Endothelial cell of umbilical vein (primary cell): ENCODE data around the gene ZNF101. TPM values are rescaled to one million over a fixed set of nuclear protein-coding genes. Genes with fewer than 3 reads are reported as not detected.

Source experiments
- BruUV-seq: library from RNA; stranded (reverse); fragments of 400-500 nt; replicated peaks from 2 replicates; lab custom pipeline; 2021; lab: Mats Ljungman, UMichigan
- CTCF ChIA-PET: fragments of 300-600, 350-600 bp; sonication (Branson Sonifier 250); formaldehyde crosslinking; loops from one replicate; lab custom pipeline; 2021; ENCODE audit warnings: antibody characterized with exemption, inconsistent platforms; lab: Charles Lee
- POLR2A ChIA-PET: fragments of 300-600, 350-600 bp; sonication (Branson Sonifier 250); formaldehyde crosslinking; loops from one replicate; lab custom pipeline; 2021; ENCODE audit warnings: antibody characterized with exemption, inconsistent platforms; lab: Charles Lee
- DNase-seq: peaks from one replicate; pipeline ENCODE4 v3.0.0-alpha.2; 2011; ENCODE audit warnings: low read depth, low spot score
- FAIRE-seq: peaks from 2 replicates; lab custom pipeline; 2011; peaks lifted over from hg19 to GRCh38; lab: Jason Lieb, UNC
- H2AFZ ChIP-seq: 2 replicates; pipeline ENCODE4 v1.6.0; 2012; ENCODE audit warnings: low read depth, low read length, control low read depth, inconsistent platforms
- H3K27ac ChIP-seq: 2 replicates; pipeline ENCODE4 v1.5.1; 2011; ENCODE audit warnings: low read depth, mild to moderate bottlenecking, control low read depth, low read length, moderate library complexity; ENCODE audit not compliant: insufficient read depth
- H3K27me3 ChIP-seq, 2 experiments: 2 replicates each; pipeline versions ENCODE4 v1.6.0 to v1.6.1; 2011; ENCODE audit warnings: low read length in 2 of 2, mixed read lengths in 1 of 2; ENCODE audit not compliant: control insufficient read depth in 2 of 2, insufficient read depth in 2 of 2
- H3K36me3 ChIP-seq, 2 experiments: 2 replicates in 1 of 2; 3 replicates in 1 of 2; pipeline ENCODE4 v1.5.1; 2011; ENCODE audit warnings: low read length in 2 of 2, mild to moderate bottlenecking in 1 of 2, moderate library complexity in 1 of 2; ENCODE audit not compliant: control insufficient read depth in 2 of 2, insufficient read depth in 2 of 2; ENCODE audit errors: extremely low read depth in 1 of 2
- H3K4me1 ChIP-seq: 3 replicates; pipeline ENCODE4 v1.5.1; 2011; ENCODE audit warnings: mild to moderate bottlenecking, low read length; ENCODE audit not compliant: control insufficient read depth, insufficient read depth; ENCODE audit errors: extremely low read depth
- H3K4me2 ChIP-seq: 2 replicates; pipeline ENCODE4 v1.6.1; 2011; ENCODE audit warnings: low read length, control low read depth, mixed read lengths; ENCODE audit not compliant: insufficient read depth
- H3K4me3 ChIP-seq, 3 experiments: fragments of 200-600 bp in 1 of 3; sonication (generic), shearing (Covaris generic) in 1 of 3; replicated peaks in 1 of 3; 2 replicates each; pipeline ENCODE4 v1.5.1; 2011 to 2016; ENCODE audit warnings: control low read depth in 3 of 3, low read length in 3 of 3, mild to moderate bottlenecking in 2 of 3, inconsistent platforms in 1 of 3, low read depth in 1 of 3, moderate library complexity in 1 of 3; ENCODE audit not compliant: insufficient read depth in 1 of 3
- H3K79me2 ChIP-seq: 2 replicates; pipeline ENCODE4 v1.6.0; 2012; ENCODE audit warnings: low read length, inconsistent platforms; ENCODE audit not compliant: control insufficient read depth, insufficient read depth
- H3K9ac ChIP-seq: replicated peaks from 2 replicates; pipeline ENCODE3; 2011; ENCODE audit warnings: low read length, control low read depth; ENCODE audit not compliant: insufficient read depth; ENCODE audit errors: extremely low read depth
- H3K9me1 ChIP-seq: replicated peaks from 3 replicates; pipeline ENCODE4 v1.6.0; 2011; ENCODE audit warnings: mild to moderate bottlenecking, low read length; ENCODE audit not compliant: control insufficient read depth, insufficient read depth; ENCODE audit errors: extremely low read depth
- H3K9me3 ChIP-seq: replicated peaks from 2 replicates; pipeline ENCODE4 v1.5.1; 2012; ENCODE audit warnings: low read length, inconsistent platforms; ENCODE audit not compliant: control insufficient read depth, insufficient read depth
- H4K20me1 ChIP-seq: replicated peaks from 2 replicates; pipeline ENCODE3; 2011; ENCODE audit warnings: mild to moderate bottlenecking, low read length; ENCODE audit not compliant: control insufficient read depth, insufficient read depth; ENCODE audit errors: extremely low read depth
- EZH2 ChIP-seq: IDR thresholded peaks from 2 replicates; pipeline ENCODE4 v1.6.1; 2012; ENCODE audit warnings: borderline replicate concordance, low read depth, mild to moderate bottlenecking, moderate library complexity, low read length, inconsistent platforms; ENCODE audit not compliant: severe bottlenecking
- FOS ChIP-seq: IDR thresholded peaks from 2 replicates; pipeline ENCODE4 v1.6.1; 2011; ENCODE audit warnings: mild to moderate bottlenecking, low read length, moderate library complexity, borderline replicate concordance; ENCODE audit not compliant: insufficient read depth
- GATA2 ChIP-seq: IDR thresholded peaks from 2 replicates; pipeline ENCODE4 v1.7.0; 2011; ENCODE audit warnings: low read depth, mild to moderate bottlenecking, moderate library complexity, mixed read lengths, low read length; ENCODE audit not compliant: insufficient read length, insufficient read depth
- JUN ChIP-seq: IDR thresholded peaks from 2 replicates; pipeline ENCODE4 v1.6.1; 2011; ENCODE audit warnings: borderline replicate concordance, low read depth; ENCODE audit not compliant: insufficient read length, insufficient read depth
- MYC ChIP-seq: IDR thresholded peaks from one replicate; pipeline ENCODE4 v1.6.1; 2011; ENCODE audit warnings: mild to moderate bottlenecking, low read depth, low read length
- POLR2A ChIP-seq: IDR thresholded peaks from 2 replicates; pipeline ENCODE4 v1.6.1; 2012; ENCODE audit warnings: low read depth, mild to moderate bottlenecking, control low read depth, low read length
- POLR2AphosphoS5 ChIP-seq: IDR thresholded peaks from 2 replicates; pipeline ENCODE4 v1.6.1; 2012; ENCODE audit warnings: low read depth, mild to moderate bottlenecking, control low read depth, low read length, moderate library complexity; ENCODE audit not compliant: insufficient read depth
- dilution Hi-C: fragments of 300-500 bp; cut with MboI; formaldehyde crosslinking; loops from one replicate; pipeline ENCODE4 v1.15.0; 2019; ENCODE audit warnings: low sequenced_read_pairs; ENCODE audit not compliant: extremely low pct_ligation_motif_present
- intact Hi-C: fragments of 100-400 bp; cut with micrococcal nuclease; formaldehyde crosslinking; loops from one replicate; pipeline ENCODE4 v1.10.0; 2022
- polyA plus RNA-seq, 4 experiments: library from polyadenylated mRNA; depleted of rRNA in 3 of 4; stranded (reverse) in 3 of 4; unstranded in 1 of 4; fragments of >200 nt; gene quantifications; 2 replicates each; pipeline versions ENCODE4 v1.2.1 to v1.2.3, GENCODE V29; 2011 to 2012; ENCODE audit warnings: missing spikeins in 1 of 4
- total RNA-seq: library from RNA; stranded (reverse); gene quantifications from 2 replicates; pipeline ENCODE4 v1.2.3, GENCODE V29; 2021
- TF ChIP-seq, protein P1 (sequence below), 2 donors: IDR thresholded peaks; 1 replicate in 1 of 2; 2 replicates in 1 of 2; pipeline ENCODE4 v1.5.1; 2011; ENCODE audit warnings: low read length in 2 of 2, mild to moderate bottlenecking in 2 of 2, moderate library complexity in 2 of 2, control low read depth in 1 of 2, inconsistent platforms in 1 of 2, low read depth in 1 of 2; ENCODE audit not compliant: insufficient read depth in 1 of 2; ENCODE audit errors: extremely low read depth in 1 of 2
- TF ChIP-seq, protein P2 (sequence below): IDR thresholded peaks from 2 replicates; pipeline ENCODE4 v1.6.1; 2011; ENCODE audit not compliant: insufficient read depth, insufficient read length

Gene ZNF101
- total and polyA plus RNA-seq, 2 donors (not counting 3 experiments of a cell fraction or from before 2014, with no cell fraction given): 2.8 to 12.8 TPM

DNA sequence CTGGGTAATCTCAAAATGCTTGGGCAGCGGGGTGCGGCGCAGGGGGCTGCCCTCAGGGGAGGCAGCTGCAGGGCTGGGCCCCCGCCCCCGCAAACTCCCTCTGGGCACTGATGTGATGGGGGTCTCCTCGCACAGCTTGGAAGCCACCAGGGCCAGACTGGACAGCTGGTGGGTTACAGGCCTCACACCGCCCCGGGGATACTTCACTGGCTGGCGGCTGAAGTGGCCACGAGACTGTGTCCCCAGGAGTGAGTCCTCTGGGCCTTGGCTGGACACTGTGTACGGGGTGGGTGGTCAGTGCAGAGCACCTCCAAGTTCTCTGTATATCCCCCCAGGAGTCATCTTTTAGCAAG lies 38.6 kb upstream of the ZNF101 start:
- no peak for FAIRE-seq

DNA sequence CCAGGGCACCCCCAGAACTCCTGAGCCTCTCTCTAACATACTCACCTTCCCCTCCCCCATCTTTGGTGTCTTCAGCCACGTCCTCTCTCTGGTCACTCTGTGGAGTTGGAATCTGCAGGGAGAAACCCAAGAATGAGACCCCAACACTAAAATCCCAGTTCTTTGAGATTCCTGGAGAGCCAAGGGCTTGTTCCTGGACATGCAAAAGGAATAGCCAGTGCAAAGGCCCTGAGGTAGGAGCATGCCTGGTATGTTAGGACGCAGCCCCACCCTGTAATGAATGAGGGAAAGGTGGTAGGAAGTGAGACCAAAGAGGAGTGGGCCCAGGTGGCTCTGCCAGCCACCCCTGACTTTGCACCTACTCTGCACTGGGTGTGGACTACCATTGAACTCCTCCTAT lies 38.2 kb upstream of the ZNF101 start:
- intact Hi-C loops (no loop called here), dilution Hi-C loops (no loop called here)
- Histone ChIP-seq H3K4me1 (no peaks in the 10 kb centered on the region), H3K27ac (no peak overlapping the region), H3K9me1 (no peaks in the 10 kb centered on the region), H3K79me2 (no peaks in the 10 kb centered on the region), H3K9ac (no peak overlapping the region), H2AFZ (no peak overlapping the region), H3K4me3 (no peak overlapping the region), H3K4me2 (no peak overlapping the region), H3K27me3 (peaks cover 0 to 6% of the 10 kb centered on the region in 2 experiments), H3K36me3 (peaks cover 3 to 15% of the 10 kb centered on the region in 2 experiments), H4K20me1 (no peaks in the 10 kb centered on the region), H3K9me3 (no peaks in the 10 kb centered on the region)
- BruUV-seq: no TSS peak
- ChIA-PET POLR2A (no interaction called here), CTCF (no interaction called here)
- DNase-seq: no peak
- TF ChIP-seq JUN (no peak), POLR2AphosphoS5 (no peak), MYC (no peak), FOS (no peak), GATA2 (no peak), POLR2A (no peak), EZH2 (no peak)
- TF ChIP-seq, protein P1, sequence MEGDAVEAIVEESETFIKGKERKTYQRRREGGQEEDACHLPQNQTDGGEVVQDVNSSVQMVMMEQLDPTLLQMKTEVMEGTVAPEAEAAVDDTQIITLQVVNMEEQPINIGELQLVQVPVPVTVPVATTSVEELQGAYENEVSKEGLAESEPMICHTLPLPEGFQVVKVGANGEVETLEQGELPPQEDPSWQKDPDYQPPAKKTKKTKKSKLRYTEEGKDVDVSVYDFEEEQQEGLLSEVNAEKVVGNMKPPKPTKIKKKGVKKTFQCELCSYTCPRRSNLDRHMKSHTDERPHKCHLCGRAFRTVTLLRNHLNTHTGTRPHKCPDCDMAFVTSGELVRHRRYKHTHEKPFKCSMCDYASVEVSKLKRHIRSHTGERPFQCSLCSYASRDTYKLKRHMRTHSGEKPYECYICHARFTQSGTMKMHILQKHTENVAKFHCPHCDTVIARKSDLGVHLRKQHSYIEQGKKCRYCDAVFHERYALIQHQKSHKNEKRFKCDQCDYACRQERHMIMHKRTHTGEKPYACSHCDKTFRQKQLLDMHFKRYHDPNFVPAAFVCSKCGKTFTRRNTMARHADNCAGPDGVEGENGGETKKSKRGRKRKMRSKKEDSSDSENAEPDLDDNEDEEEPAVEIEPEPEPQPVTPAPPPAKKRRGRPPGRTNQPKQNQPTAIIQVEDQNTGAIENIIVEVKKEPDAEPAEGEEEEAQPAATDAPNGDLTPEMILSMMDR (IDR thresholded peaks at IDR 0.05; ENCODE audit: extremely low read depth in 1 of 2, insufficient read depth in 1 of 2, low read depth in 1 of 2, low read length in 2 of 2): no peak
- TF ChIP-seq, protein P2, sequence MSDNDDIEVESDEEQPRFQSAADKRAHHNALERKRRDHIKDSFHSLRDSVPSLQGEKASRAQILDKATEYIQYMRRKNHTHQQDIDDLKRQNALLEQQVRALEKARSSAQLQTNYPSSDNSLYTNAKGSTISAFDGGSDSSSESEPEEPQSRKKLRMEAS: no peak
- no peak for FAIRE-seq

More for the DNA sequence above, 38.6 kb upstream of the ZNF101 start:
- peaks cover 3 to 12% of the 10 kb centered on the region in 2 experiments for H3K36me3 ChIP-seq
- TF ChIP-seq, protein P1 (IDR thresholded peaks at IDR 0.05; ENCODE audit: extremely low read depth in 1 of 2, insufficient read depth in 1 of 2, low read depth in 1 of 2, low read length in 2 of 2): no peak
- TF ChIP-seq POLR2A (no peak), POLR2AphosphoS5 (no peak)
- no peak overlapping the region for H3K4me2 ChIP-seq
- no peaks in the 10 kb centered on the region for H3K9me1 ChIP-seq
- no peak overlapping the region for H3K9ac ChIP-seq
- no TSS peak for BruUV-seq
- CTCF ChIA-PET: no interaction called here
- H3K27ac ChIP-seq: no peak overlapping the region
- peaks cover 0 to 6% of the 10 kb centered on the region in 2 experiments for H3K27me3 ChIP-seq
- no peak overlapping the region for H2AFZ ChIP-seq
- no peaks in the 10 kb centered on the region for H3K79me2 ChIP-seq
- POLR2A ChIA-PET: no interaction called here
- H3K4me1 ChIP-seq: no peaks in the 10 kb centered on the region
- intact Hi-C loops (no loop called here), dilution Hi-C loops (no loop called here)
- H3K4me3 ChIP-seq: no peak overlapping the region
- H3K9me3 ChIP-seq: no peaks in the 10 kb centered on the region
- H4K20me1 ChIP-seq: no peaks in the 10 kb centered on the region
- DNase-seq: no peak
